Frontal cortex (tissue), 4 donors: ENCODE results near the gene MAD2L1BP. TPM values are rescaled to one million over a fixed set of nuclear protein-coding genes. Genes with fewer than 3 reads are reported as not detected.

Experiments
- DNase-seq, 2 donors: peaks; one replicate each; pipeline ENCODE4 v3.0.0; 2012; ENCODE audit warnings: low spot score in 2 of 2
- FAIRE-seq: peaks from 2 replicates; lab custom pipeline; 2012; peaks lifted over from hg19 to GRCh38; lab: Jason Lieb, UNC
- total RNA-seq: library from RNA; depleted of rRNA; stranded (reverse); fragments of >200 nt; gene quantifications from one replicate; pipeline ENCODE4 v1.2.3, GENCODE V29; 2014
- donor health status: control.
- donor health status: control.
- donor health status: control.

Gene MAD2L1BP
- total RNA-seq, 1 donor from 2014 or later, result 25.3 TPM

GRCh38 chr6:43678341-43678740 lies 42.7 kb downstream of the MAD2L1BP start:
- FAIRE-seq (no peak), DNase-seq (no peak)

GRCh38 chr6:43679057-43679456 lies 43.4 kb downstream of the MAD2L1BP start:
- FAIRE-seq, result no peak
- no peak for DNase-seq

- DNase-seq (no peak), FAIRE-seq (no peak)
Observed at GRCh38 chr6:43680308-43681200, 44.9 kb downstream of the MAD2L1BP start.

GRCh38 chr6:43681303-43681702 lies 45.7 kb downstream of the MAD2L1BP start:
- no peak for FAIRE-seq
- no peak for DNase-seq

GRCh38 chr6:43682724-43683429 lies 47.2 kb downstream of the MAD2L1BP start:
- no peak for FAIRE-seq
- DNase-seq, result no peak

GRCh38 chr6:43683708-43684455 lies 48.2 kb downstream of the MAD2L1BP start:
- no peak for DNase-seq
- FAIRE-seq, result no peak

GRCh38 chr6:43687079-43687436 lies 51.4 kb downstream of the MAD2L1BP start:
- DNase-seq, result no peak
- no peak for FAIRE-seq

- FAIRE-seq (no peak), DNase-seq (peak; percentile 54 to 84)
Observed at GRCh38 chr6:43687437-43688347, 52.1 kb downstream of the MAD2L1BP start, which contains the start of gene MRPS18A. Gene MRPS18A, minus strand, starts transcription at chr6:43687791. Its CDS starts 12 bp downstream, at chr6:43687779.

GRCh38 chr6:43689421-43689820 lies 53.8 kb downstream of the MAD2L1BP start:
- FAIRE-seq, result no peak

More at GRCh38 chr6:43689421-43689820, 53.8 kb downstream of the MAD2L1BP start:
- no peak for DNase-seq

Other genes starting within 250 kb of the MAD2L1BP start
- 17.9 TPM for gene ABCC10, start 208.3 kb upstream of the MAD2L1BP start, total RNA-seq
- gene DLK2, start 180.3 kb upstream of the MAD2L1BP start, total RNA-seq, result 8.6 TPM
- gene TJAP1, start 158.3 kb upstream of the MAD2L1BP start, total RNA-seq, result 2.9 TPM
- 2.9 TPM for gene LRRC73, start 125.5 kb upstream of the MAD2L1BP start, total RNA-seq
- gene YIPF3, start 118.9 kb upstream of the MAD2L1BP start, total RNA-seq, result 68.5 TPM
- gene POLR1C, start 118.8 kb upstream of the MAD2L1BP start, total RNA-seq, result 27.7 TPM
- gene XPO5, start 59.8 kb upstream of the MAD2L1BP start, total RNA-seq, result 55.0 TPM
- 10.2 TPM for gene POLH, start 59.7 kb upstream of the MAD2L1BP start, total RNA-seq
- gene GTPBP2, start 6.6 kb upstream of the MAD2L1BP start, total RNA-seq, result 32.6 TPM
- 6.1 TPM for gene RSPH9, start 9.2 kb downstream of the MAD2L1BP start, total RNA-seq
- gene MRPS18A, start 52.0 kb downstream of the MAD2L1BP start, total RNA-seq, result 16.3 TPM
- 15.5 TPM for gene VEGFA, start 134.4 kb downstream of the MAD2L1BP start, total RNA-seq